Coronary artery (tissue), 2 donors: Measurements from ENCODE around the gene CD93.
A peak's percentile ranks its signal among the peaks of the same experiment; 100 is the strongest.

ENCODE experiments used
- DNase-seq: peaks from one replicate; pipeline ENCODE4 v3.0.0-alpha.2; 2017; ENCODE audit warnings: low spot score
- H3K27ac ChIP-seq, 2 donors: fragments of 200-600 bp; sonication (generic); one replicate each; pipeline ENCODE4 v1.5.1; 2016 to 2019
- H3K4me3 ChIP-seq: fragments of 200-600 bp; sonication (generic); 2 replicates; pipeline ENCODE4 v1.5.1; 2016; ENCODE audit warnings: mild to moderate bottlenecking, moderate library complexity
- TF ChIP-seq, protein P1 (sequence below): fragments of 200-600 bp; sonication (generic); IDR thresholded peaks from one replicate; pipeline ENCODE4 v1.5.1; 2019; ENCODE audit warnings: antibody characterized with exemption

CD93 gene

DNA sequence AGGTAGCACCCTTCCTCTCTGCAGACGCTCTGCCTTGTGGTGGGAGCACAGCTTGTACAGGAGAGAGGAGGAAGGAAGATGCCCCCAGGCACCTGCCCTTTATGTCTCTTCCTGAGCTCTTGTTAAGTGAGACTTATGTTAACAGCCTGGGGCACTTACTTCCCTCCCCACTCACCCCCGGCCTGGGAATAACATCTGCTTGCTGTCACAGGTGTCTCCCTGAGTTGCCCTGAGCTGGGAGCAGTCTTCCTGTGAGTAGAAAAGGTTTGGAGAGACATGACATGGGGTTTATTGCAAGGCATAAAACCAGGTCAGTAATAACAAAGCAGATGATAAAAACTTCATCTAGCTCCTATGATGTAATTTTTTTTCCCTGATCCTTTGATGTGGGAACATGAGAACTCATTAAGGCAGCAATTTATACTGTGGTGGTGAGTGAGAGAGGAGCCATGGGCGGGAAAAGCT, 49.1 kb downstream of the CD93 start:
- TF ChIP-seq, protein P1, sequence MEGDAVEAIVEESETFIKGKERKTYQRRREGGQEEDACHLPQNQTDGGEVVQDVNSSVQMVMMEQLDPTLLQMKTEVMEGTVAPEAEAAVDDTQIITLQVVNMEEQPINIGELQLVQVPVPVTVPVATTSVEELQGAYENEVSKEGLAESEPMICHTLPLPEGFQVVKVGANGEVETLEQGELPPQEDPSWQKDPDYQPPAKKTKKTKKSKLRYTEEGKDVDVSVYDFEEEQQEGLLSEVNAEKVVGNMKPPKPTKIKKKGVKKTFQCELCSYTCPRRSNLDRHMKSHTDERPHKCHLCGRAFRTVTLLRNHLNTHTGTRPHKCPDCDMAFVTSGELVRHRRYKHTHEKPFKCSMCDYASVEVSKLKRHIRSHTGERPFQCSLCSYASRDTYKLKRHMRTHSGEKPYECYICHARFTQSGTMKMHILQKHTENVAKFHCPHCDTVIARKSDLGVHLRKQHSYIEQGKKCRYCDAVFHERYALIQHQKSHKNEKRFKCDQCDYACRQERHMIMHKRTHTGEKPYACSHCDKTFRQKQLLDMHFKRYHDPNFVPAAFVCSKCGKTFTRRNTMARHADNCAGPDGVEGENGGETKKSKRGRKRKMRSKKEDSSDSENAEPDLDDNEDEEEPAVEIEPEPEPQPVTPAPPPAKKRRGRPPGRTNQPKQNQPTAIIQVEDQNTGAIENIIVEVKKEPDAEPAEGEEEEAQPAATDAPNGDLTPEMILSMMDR: no peak
- peak; percentile 49 for DNase-seq
- no peak overlapping the region for H3K4me3 ChIP-seq
- H3K27ac ChIP-seq: no peak overlapping the region

DNA sequence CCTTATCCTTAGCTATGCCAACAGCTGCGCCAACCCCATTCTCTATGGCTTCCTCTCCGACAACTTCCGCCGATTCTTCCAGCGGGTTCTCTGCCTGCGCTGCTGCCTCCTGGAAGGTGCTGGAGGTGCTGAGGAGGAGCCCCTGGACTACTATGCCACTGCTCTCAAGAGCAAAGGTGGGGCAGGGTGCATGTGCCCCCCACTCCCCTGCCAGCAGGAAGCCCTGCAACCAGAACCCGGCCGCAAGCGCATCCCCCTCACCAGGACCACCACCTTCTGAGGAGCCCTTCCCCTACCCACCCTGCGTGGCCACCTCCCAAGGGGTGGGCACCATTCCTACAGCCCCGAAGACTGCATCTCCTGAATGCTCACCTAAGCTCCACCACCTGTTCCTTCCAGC, 49.8 kb downstream of the CD93 start:
- TF ChIP-seq, protein P1: no peak
- Histone ChIP-seq H3K27ac (no peak overlapping the region), H3K4me3 (no peak overlapping the region)
- DNase-seq: no peak

DNA sequence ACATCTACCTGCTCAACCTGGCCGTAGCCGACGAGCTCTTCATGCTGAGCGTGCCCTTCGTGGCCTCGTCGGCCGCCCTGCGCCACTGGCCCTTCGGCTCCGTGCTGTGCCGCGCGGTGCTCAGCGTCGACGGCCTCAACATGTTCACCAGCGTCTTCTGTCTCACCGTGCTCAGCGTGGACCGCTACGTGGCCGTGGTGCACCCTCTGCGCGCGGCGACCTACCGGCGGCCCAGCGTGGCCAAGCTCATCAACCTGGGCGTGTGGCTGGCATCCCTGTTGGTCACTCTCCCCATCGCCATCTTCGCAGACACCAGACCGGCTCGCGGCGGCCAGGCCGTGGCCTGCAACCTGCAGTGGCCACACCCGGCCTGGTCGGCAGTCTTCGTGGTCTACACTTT, 50.4 kb downstream of the CD93 start:
- no peak for DNase-seq
- TF ChIP-seq, protein P1: no peak
- Histone ChIP-seq H3K4me3 (peak overlapping the region; percentile 66), H3K27ac (no peak overlapping the region)

DNA sequence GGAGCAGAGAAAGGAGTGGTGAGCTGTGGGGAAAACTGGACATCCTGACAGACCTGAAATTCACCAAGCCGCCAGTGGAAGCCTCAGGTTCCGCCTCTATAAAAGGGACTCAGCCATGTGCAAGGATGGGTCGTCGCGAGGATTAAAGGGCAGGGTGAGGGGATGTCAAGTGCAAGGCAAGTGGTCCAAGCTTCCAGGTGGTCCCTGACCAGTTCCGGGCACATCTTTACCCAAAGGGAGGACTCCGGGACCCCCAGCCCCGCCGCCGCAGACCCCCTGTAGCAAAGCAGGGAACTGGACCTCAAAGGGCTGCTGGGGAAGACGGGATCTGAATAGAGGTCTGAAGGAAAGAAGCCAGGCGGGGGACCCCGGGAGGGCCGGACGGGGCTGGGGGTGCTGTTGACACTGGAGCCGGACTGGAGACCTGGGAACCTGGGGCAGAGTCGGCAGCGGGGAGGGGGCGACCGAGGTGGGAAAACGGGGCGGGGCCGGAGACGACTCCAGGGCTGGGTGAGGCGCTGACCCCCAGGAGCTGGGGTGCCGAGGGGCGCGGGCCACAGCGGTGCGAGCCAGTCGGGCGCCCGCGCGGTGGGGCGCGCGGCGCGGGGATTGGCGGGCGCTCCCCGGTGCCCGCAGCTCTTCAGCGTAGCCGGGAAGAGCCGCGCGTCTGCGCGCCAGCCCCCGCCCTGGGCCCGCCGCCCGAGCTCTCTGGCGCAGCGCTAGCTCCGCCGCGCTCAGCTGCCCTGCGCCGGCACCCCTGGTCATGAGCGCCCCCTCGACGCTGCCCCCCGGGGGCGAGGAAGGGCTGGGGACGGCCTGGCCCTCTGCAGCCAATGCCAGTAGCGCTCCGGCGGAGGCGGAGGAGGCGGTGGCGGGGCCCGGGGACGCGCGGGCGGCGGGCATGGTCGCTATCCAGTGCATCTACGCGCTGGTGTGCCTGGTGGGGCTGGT, 51.1 kb downstream of the CD93 start, which contains the start of gene SSTR4:
Gene SSTR4, plus strand, starts transcription at position 592 of the 951 bp plus-strand sequence. Its CDS starts 172 bp downstream, at position 764.
- Histone ChIP-seq H3K4me3 (peak within 1 kb of the TSS; percentile 66), H3K27ac (no peak within 1 kb of the TSS)
- no peak for DNase-seq
- TF ChIP-seq, protein P1: no peak

DNA sequence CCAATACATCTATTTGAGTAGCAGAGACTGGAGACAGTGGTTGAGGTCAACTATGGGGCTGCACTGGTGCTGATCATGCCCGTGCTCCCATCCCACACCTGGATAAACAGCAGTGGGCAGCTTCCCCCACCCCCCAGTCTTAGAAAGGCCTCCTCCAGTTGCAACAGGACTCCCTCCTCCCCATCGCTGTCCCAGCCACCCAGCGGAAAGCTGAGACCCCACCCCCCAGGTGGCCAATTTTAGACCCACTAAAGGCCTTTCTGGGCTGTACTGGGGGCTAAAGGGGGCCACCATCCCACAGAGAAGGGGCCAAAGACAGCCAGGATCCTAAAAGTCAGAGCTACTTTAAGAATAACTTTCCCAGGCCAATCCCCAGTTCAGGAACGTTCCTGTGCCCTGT, 52.2 kb downstream of the CD93 start:
- Histone ChIP-seq H3K27ac (no peak overlapping the region), H3K4me3 (no peak overlapping the region)
- DNase-seq: peak; percentile 59
- TF ChIP-seq, protein P1: no peak

DNA sequence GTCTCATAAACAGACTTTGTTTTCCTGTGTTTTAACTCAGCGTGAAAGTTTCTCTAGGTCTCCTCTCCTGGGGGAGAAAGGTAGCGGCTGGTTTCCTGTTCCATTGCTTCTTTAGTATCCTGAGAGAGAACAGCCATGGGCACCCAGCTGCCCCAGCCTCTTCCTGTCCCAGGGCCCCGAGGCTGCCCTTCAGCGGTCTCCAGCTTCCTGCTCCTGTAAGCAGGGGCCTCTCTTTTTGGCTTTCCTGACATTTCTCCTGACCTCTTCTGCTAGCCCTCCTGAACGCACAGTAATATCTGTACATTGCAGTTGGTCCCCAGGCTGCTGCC, 53.4 kb downstream of the CD93 start:
- Histone ChIP-seq H3K27ac (no peak overlapping the region), H3K4me3 (no peak overlapping the region)
- no peak for DNase-seq
- TF ChIP-seq, protein P1: no peak
